ENCODE measurements around the gene CCDC87. TPM values are rescaled to one million over a fixed set of nuclear protein-coding genes. Genes with fewer than 3 reads are reported as not detected.

Gene CCDC87
- total and polyA plus RNA-seq, 2 of the 8 experiments (the other 6 are each of a cell fraction or from before 2014, with no cell fraction given), result 0.32 to 0.99 TPM

GRCh38 chr11:66614073-66614472 lies 21.2 kb upstream of the CCDC87 start (continued):
- no peak for TF ChIP-seq BRCA1 (IDR thresholded peaks at IDR 0.05; ENCODE audit: low read depth, low read length)
- TF ChIP-seq GABPA (IDR thresholded peaks at IDR 0.05; ENCODE audit: borderline replicate concordance, insufficient read depth, low read length), result no peak
- no peak for TF ChIP-seq CEBPB (IDR thresholded peaks at IDR 0.05; ENCODE audit: low read depth, low read length)
